Stimulated activated CD8-positive, alpha-beta memory T cell treated with anti-CD3 and anti-CD28 coated beads, Interleukin-7, amount 100 ng/mL, for 24 hours (primary cell): ENCODE data around the gene ASH1L.
"Not testable (repeated sequence)": the region's sequence is repeated elsewhere in the genome, so short reads cannot be mapped to it uniquely, and the experiment has no call there.

Experiments
- DNase-seq: peaks from one replicate; pipeline ENCODE4 v3.0.0-alpha.2; 2020; ENCODE audit warnings: low read depth

Gene ASH1L

DNA sequence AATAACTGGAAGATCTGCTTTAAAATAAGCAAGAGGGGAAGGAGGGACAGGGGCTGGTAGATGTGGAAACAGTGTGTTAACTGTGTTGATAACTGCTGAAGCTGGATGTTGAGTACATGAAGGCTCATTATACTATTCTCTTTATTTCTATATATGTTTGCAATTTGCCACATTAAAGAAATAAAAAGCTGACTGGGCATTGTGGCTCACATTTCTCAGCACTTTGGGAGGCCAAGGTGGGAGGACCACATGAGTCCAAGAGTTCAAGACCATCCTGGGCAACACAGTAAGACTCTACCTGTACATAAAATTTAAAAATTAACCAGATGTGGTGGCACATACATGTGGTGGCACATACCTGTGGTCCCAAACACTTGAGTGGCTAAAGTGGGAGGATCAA lies 6.7 kb downstream of the ASH1L start:
- no peak for DNase-seq

DNA sequence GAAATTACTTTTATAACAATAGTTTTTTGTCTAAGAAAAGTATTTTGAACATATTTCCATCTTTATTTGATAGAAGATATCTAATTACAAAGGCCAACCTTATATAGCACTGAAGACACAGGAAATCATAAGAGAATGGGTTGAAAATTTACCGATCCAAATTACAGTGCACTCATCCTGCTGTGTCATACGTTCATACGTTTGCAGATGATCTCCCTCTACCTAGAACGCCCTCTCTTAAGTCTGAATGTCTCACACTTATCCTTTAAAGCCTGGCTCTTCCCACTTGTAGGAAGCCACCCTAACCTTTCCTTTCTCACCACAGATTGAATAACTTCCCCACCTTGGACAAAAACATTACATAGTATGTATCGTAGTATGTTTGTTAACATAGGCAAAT lies 9.3 kb downstream of the ASH1L start:
- no peak for DNase-seq

DNA sequence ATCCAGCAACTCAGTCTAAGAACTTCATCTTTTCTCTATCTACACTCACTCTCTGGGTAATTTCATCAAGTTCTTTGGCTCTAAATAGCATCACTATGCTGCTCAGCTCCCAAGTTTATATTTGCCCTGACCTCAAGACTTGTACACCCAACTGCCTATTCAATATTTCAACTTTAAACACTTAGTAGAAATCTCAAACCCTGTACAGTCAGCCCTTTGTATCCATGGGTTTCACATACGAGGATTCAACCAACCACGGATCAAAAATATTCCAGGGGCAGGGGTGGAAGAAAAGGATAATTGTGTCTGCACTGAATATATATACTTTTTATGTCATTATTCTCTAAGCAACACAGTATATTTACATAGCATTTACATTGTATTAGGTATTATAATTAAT lies 13.9 kb downstream of the ASH1L start:
- DNase-seq, result no peak

DNA sequence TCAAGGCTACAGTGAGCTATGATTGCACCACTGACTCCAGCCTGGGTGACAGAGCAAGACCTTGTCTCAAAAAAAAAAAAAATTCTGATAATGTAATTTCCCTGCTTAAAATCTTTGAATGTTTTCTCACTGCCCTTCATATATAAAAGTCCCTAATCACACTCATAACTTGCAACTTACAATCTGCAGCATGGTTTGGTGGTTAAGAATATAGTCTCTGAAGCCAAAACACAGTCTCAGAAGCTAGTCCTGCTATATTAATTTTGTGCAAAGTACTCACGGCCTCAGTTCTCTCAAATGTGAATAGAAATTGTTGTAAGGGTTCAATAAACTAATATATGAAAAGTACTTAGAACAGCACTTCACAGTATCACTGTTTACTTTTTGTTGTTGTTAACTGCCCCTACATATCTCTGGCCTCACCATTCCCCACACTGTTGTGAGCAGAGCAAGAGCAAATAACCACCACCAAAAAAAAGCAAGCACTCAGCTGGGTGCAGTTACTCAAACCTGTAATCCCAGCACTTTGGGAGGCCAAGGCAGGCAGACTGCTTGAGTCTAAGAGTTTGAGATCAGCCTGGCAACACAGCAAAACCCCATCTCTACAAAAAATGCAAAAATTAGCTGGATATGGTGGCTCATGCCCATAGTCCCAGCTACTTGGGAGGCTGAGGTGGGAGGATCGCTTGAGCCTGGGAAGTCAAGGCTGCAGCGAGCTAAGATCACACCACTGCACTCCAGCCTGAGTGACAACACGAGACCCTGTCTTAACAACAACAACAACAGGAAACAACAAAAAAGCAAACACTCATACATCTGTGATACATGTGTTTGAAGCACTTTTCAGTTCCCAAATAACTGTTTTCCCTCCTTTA lies 22.4 kb downstream of the ASH1L start:
- DNase-seq, result no peak

DNA sequence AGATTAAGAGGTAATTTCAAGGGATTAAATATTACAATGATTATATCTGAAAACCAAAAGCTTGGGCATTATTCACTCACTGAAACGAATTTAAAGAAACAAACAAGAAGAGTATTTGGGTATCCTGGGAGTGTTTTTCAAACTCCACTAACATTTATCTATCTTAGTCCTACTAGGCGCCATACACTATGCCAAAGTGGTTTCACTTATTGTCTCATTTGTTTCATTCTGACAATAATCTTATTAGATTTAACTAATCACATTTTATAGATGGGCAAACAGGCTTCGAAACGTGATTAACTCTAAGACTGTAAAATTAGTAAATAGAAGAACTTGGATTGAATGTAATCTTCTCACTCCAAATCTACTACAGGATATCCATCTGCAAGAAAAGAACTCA lies 25.4 kb downstream of the ASH1L start:
- DNase-seq, result no peak

DNA sequence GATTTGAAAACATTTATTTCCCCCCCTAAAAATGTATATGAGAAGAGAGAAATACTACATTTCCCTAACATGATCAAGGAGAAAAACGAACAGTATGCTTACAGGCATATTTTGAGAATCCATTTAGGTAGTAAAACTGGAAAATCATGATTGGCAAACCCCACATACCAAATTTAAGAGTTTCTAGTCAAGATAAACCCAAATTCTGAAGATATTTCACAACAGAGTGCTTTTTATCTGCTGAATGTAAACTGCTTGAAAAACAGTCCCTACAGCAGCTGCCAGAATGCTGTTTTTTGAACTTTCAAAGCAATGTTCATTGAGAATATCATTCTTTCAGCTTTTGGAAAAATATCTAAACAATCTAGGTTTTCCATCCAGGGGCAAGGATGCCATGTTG lies 31.0 kb downstream of the ASH1L start:
- DNase-seq, result no peak

DNA sequence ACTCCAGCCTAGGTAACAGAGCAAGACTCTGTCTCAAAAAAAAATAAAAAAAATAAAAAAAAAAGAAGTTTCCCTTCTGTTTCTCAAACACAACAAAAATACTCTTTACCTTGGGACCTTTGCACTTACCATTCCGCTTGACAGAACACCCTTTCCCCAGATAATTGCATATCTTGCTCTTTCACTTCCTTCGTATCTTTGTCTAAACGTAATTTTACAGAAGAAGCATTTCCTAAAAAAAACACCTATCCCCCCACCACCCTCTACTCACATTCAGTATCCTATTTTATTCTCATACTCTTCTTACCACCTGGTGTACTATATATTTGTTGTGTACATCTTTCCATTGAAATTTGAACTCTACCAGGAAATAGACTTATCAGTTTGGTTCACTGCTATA lies 32.7 kb downstream of the ASH1L start:
- no peak for DNase-seq

DNA sequence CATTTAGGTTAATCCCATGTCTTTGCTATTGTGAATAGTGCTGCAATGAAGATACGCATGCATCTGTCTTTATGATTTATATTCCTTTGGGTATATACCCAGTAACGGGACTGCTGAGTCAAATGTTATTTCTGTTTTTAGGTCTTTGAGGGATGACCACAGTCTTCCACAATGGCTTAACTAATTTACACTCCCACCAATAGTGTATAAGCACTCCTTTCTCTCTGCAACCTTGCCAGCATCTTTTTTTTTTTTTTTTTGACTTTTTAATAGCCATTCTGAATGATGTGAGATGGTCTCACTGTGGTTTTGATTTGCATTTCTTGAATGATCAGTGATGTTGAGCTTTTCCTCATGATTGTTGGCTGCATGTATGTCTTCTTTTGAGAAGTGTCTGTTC lies 33.5 kb downstream of the ASH1L start:
- no peak for DNase-seq

DNA sequence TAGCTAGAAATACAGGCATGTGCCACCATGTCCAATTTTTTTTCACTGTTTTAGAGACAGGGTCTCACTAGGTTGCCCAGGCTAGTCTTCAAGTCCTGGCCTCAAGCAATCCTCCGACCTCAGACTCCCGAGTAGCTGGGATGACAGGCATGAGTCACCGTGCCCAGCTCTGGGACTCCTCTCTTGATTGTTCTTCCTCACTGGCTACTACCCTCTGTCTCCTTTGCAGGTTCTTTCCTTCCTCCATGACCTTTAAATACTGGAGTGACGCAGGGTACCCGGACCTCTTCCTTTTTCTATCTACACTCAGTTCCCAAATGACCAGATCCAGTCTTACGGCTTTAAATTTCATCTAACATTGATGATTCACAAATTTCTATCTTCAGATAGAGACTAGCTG lies 34.9 kb downstream of the ASH1L start:
- no peak for DNase-seq

DNA sequence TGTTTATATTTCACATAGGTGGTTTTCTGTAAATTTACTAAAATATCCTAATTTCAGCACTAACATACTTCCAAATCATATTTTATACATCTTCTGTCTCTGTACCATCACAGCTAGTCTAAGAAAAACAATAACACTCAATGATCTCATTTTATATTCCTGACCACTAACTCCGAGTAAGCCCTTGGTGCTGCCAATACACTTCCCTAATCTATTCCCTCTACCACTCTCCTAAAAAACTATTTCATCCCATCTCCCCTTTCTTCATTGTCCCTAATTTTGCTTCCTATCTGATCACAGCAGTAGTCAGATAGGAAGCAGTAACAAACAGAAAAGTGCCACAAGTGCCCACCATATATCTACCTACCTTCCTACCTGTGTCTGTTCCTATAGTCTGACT lies 36.2 kb downstream of the ASH1L start:
- DNase-seq, result no peak

DNA sequence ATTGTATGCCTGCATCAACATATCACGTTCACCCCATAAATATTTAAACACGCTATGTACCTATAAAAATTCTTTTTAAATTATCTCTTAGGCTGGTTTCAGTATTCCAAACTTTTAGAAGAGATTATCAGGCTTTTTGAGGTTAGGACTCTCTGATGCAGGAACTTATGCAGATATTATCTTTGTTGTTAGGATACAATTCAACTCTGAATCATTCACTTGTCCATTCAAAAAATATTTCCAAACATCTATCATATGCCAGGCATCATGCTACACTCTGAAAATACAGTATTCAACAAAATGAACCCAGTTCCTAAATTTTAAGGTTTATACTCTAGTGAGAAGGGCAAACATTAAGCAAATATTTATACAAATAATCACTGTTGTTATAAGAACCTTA lies 40.5 kb downstream of the ASH1L start:
- no peak for DNase-seq

DNA sequence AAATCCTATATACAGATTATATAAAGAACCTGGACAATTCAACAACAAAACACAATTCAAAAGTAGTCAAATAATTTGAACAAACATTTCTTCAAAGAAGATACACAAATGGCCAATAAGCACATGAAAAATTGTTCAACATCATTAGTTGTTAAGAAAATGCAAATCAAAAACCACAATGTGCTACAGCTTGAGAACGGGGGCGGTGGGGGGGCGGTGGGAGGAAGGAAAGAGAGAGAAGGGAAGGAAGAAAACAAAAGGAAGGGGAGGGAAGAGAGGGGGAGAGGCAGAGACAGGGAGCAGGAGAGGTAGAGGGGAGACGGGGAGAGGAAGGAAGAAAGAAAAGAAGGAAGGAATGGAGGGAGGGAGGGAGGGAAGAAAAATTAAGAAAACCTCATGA lies 44.1 kb downstream of the ASH1L start:
- no peak for DNase-seq

DNA sequence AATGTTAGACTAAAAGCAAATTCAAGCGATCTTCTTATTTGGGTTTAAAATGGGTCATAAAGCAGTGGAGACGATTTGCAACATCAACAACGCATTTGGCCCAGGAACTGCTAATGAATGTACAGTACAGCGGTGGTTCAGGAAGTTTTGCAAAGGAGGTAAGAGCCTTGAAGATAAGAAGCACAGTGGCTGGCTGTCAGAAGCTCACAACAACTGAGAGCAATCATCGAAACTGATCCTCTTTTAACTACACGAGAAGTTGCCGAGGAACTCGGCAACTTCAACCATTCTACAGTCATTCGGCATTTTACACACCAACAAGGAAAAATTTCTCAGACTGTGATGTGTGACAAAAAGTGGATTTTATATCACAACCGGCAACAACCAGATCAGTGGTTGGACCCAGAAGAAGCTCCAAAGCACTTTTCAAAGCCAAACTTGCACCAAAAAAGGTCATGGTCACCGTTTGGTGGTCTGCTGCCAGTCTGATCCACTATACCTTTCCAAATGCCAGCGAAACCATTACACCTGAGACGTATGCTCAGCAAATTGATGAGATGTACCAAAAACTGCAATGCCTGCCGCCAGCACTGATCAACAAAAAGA lies 47.9 kb downstream of the ASH1L start:
- no peak for DNase-seq

DNA sequence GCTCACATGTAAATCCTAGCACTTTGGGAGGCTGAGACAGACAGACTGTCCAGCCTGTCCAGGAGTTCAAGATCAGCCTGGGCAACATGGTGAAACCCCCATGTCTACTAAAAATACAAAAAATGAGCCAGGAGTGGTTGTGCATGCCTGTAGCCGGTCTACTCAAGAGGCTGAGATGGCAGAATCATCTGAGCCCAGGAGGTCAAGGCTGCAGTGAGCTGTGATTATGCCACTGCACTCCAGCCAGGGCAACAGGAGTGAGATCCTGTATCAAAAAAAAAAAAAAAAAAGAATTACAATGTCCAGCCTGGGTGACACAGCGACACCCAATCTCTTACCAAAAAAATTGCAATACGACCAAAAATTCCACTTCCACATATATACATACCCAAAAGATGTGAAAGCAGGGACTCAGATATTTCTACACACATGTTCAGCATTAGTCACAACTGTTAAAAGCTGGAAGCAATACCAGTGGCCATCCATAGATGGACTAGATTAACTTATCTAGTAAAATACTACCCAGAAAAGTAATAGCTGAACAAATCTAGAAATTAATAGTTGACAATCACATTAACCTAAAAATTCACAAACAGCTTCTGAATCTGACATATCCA lies 49.2 kb downstream of the ASH1L start:
- no peak for DNase-seq

DNA sequence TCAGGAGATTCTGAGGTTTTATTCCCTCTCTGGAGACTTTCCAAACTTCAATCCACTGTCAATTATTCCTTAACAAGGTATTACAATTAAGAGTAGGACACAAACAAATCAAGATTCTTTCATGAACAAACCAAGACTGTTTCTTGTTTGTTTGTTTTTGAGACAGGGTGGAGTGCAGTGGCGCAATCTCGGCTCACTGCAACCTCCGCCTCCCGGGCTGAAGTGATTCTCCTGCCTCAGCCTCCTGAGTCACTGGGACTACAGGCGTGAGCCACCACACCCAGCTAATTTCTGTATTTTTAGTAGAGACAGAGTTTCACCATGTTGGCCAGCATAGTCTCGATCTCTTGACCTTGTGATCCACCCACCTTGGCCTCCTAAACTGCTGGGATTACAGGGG lies 51.2 kb downstream of the ASH1L start:
- DNase-seq, result not testable (repeated sequence)

DNA sequence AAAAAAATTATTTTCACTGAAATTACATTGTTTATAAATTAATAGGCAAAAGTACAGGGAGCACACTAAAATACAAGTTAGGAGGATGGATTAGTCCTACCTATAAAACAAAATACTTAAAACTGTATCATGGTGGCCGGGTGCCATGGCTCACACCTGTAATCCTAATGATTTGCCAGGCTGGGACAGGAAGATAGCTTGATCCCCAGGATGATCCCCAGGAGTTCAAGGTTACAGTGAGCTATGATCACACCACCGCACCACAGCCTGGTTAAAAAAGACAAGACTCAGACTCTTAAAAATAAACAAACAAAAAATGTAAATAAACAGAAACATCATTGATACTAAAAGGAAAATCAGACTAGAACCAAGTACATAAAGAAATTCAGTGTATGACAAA lies 53.5 kb downstream of the ASH1L start:
- no peak for DNase-seq

DNA sequence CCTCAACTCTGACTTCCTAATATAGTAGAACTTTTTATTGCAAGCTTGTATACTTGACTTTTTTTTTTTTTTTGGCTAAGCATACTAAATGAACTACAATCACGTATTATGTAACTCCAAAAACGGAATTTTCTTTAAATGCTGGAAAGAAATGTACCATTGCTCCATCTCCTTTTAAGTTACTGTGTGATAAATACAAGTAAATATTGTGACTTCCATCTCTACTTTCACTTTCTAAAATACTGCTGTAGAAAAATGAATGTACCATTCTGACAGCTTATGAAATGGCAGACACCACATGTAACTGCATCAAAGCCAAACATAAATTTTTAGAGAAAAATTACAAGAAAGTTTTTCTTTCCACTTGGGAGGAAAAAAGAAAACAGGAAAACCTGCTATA lies 54.7 kb downstream of the ASH1L start:
- no peak for DNase-seq

DNA sequence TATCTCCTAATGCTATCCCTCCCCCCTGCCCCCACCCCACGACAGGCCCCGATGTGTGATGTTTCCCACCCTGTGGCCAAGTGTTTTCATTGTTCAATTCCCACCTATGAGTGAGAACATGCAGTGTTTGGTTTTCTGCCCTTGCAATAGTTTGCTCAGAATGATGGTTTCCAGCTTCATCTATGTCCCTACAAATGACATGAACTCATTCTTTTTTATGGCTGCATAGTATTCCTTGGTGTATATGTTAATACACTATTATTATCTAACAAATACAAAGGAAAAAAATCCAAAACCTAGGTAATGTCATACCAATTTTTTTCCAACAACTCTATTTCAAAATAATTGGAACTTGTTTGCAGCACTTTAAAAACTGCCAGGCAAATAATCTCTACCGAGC lies 56.6 kb downstream of the ASH1L start:
- DNase-seq, result not testable (repeated sequence)

DNA sequence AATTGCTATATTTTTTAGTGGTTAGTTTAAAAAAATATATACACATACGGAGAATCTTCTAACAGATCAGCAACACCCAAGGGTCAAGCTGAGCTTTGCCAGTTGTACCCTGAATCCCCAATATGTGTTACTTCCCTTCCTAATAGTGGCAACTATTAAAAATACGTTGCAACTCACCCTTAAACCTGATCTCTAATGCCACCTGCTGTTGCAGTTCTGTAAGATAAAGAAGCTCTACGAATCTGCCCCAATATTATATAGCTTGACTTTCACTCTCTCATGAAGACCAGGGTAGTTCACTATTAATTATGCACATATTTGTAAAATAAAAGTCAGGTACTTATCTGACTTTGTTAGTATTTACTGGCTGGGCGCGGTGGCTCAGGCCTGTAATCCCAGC lies 58.4 kb downstream of the ASH1L start:
- no peak for DNase-seq

DNA sequence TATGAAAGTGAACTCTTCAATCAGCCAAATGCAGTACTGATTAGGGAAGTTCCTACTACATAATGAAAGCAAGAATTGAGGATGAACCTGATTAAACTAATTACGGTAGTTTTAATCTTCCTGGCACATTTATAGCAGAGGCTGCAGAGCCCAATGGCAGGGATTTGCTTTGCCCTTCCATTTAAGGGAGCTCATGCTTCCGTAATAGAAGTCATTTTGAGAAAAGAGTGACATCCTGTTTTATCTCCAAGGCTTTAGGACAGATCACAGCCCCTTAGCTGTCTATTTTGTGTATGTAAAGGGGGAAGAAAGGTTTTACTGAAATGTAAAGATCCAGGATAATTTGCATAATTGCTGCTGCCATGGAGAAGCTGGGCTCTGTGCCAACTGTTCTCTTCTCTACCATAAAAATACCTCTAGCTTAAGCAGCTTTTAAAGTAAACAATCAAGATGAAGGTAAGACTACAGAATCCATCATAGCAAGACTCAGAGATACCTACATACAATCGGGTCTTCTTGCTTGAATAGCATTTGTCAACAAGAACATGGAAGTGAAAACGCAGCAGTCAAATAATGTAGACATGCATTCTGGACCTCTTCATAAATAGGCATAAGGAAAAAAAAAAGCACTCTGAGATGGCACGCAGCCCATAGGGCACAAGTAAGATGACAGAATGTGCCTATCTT lies 62.5 kb downstream of the ASH1L start:
- no peak for DNase-seq

DNA sequence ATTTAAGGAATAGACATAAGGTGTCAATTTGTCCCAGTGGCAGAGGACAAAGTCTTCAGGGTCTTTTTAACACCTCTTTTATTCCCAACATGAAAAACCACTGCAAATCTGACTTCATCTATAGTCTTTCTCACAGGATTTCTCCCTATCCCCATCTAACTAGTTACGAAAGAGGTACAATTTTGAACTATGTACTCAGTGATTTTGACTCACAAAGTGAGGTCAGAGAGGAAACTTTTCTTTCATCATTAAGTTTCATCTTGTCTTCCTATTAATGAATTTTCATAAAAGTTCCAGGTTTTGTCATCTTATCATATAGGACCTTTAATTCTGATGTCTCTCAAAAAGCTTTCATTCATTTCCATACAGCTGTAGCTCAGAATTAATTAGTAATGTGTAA lies 63.3 kb downstream of the ASH1L start:
- no peak for DNase-seq

DNA sequence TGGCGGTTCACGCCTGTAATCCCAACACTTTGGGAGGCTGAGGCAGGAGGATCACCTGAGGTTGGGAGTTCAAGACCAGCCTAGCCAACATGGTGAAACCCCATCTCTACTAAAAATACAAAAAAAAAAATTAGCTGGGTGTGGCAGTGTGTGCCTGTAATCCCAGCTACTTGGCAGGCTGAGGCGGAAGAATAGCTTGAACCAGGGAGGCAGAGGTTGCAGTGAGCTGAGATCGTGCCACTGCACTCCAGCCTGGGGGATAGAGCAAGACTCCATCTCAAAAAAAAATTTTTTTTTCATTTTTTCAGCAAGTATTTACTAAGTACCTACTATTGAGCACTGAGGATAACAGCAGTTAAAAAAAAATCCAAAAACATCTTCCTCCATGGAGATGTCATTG lies 69.0 kb downstream of the ASH1L start:
- DNase-seq, result not testable (repeated sequence)

DNA sequence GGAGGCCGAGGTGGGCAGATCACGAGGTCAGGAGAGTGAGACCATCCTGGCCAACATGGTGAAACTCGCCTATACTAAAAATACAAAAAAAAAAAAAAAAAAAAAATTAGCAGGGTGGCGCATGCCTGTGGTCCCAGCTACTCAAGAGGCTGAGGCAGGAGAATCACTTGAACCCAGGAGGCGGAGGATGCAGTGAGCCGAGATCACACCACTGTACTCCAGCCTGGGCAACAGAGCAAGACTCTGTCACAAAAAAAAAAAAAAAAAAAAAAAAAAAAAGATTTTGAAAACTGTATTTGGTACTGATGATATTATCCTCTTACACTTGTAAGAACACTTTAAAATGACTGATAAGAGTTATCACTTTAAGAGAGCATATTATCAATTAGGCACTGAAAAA lies 74.2 kb downstream of the ASH1L start:
- not testable (repeated sequence) for DNase-seq
